NOMO-1 treated with DMSO at 0.1 percent for 48 hours (cell line): ENCODE data around the gene ITSN1.

Experiments used
- DNase-seq: peaks from one replicate; lab custom pipeline; 2025; ENCODE audit not compliant: unreplicated experiment; lab: John Stamatoyannopoulos, UW

The ITSN1 gene

DNA sequence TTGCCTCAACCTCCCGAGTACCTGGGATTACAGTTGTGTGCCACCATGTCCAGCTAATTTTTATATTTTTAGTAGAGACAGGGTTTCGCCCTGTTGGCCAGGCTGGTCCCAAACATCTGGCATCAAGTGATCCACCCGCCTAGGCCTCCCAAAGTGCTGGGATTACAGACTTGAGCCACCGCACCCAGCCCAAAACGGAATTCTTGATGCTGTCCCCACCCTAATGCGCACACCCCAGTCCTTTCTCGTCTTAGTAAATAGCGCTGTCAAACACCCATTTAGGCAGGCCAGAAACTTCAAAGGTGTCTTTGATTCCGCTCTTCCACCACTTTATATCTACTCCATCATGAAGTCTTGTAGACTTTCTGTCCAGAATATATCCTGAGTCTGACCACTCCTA, 35.1 kb downstream of the ITSN1 start:
- DNase-seq: no peak

DNA sequence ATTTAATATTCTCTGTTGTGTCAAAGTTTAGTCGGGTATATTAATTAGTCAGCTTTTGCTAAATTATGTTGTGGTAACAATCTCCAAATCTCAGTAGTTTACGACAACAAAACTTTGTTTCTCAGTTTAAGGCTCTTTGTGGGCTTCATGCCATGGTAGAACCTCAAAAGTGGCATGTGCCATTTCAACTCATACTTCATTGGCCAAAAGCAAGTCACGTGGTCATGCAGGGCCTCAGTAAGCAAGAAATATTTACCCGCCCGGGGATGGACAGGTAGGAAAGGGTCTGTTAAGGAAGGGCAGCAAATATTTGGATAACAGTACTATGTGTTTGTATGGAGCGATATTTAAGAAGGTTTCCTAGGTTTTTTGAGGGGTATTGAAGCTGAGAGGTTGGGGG, 38.6 kb downstream of the ITSN1 start:
- DNase-seq: no peak

DNA sequence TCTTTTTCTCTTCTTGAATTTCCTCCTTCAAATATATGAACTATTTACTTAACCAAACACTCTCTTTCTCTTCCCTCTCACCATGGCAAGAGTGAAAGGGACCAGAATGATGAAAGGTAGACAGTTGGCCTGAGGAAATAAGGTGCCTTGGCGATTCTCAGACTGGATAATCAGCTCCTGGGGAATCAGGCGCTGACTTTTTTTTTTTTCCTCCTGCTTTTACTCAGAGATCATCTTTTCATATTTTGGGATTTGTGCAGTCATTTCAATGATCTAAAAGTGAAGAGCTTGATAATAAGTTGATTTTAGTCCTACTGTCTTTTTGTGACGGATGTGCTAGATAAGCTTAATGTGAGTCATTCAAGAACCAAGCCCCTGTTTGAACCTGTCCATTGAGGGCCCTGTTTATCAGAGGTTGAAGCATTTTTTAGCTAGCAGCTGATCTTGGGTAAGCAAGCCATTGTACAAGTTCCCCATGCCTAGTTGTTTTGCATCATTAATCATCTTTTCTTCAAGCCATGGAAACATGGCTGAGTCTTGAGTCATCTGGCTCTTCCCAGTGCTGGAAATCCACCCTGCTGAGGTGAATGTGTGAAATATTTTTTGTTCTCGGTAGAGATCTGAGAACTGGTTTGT, 40.8 kb downstream of the ITSN1 start:
- no peak for DNase-seq

DNA sequence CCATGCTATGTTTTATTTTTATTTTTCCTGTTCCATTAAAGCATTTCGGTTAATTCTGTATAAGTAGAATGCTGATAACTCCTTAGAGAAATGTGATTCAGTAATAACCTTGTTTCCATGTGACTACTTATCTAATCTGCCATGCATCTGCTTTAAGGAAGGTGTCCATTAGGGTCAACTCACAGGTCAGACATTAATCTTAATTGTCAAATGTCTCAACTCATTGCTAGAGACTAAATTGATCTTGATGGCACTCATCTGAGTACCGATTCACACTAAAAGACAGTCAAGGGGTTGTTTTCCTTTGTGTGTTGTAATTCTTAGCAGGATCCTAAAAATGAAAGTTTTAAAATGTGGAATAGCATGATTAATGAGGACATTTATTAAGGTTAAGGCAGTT, 41.8 kb downstream of the ITSN1 start:
- DNase-seq: no peak

DNA sequence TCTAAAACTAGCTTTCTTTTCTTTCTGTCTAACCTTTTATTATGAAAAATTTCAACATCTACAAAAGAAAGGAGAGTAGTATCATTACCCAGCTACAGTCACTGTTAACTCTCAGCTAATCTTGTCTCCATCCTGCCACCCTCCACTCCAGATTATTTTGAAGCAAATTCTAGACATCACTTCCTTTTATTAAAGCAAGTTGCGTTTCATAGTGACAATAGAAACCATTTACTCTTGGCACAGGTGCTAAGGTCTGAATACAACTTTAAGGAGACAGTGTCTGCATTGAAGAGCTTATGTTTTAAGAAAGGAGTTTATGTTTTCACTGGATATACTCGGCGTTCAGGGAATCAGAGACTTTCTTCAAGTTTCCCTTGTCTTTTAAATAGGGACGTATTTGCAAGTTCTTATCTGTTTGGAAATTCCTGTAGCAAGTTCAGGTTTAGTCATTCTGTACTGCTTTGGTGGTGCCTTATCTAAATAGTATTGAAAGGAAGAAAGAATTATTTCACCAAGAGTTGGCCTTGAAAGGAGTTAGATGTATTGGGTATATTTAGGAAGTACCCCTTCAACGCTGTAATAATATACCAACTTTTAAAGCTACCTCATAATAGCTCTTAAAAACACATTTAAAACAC, 42.7 kb downstream of the ITSN1 start:
- no peak for DNase-seq

DNA sequence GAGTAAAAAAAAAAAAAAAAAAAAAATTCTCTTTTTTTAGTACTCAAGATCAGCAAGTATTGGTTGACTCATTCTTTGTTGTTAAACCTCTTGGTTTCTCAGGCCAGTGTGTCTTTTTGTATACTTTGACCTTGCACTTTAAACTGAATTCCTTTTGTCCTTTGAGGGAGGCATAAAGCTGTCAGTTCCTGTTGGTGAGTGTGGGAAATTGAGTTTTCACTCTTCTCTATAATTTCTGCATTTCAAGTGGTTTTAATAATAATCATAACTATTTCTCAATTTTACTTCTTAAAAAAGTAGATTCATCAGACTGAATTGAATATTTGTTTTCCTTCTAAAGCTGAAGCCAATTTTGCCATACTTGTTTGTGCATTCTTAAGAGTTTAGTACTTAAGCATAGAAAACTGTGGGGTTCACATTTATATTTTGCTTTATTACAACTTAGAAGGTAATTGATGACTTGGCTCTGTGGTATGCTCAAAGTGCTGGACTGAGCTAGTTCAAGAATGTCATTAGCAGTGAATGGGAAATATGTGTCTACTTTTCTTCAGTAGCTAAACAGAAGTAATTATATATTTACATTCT, 43.4 kb downstream of the ITSN1 start:
- no peak for DNase-seq

DNA sequence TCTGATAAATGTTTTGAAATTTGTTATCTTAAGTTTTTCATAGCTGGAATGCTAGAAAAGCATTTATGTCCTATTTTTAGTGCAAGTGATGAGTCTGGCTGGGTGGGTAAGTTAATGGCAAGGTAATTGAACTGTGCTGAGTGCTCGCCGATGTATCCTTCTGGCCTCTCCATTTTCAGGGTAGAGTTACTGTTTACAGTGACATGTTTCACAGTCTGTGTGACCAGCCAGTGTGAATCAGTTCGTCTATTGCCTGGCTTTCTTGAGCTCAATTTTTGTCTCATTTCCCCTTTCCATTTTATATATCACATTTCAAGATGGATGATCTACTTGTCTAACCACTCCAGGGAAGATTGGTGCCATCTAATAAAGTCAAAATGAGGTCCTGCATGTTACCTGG, 44.1 kb downstream of the ITSN1 start:
- no peak for DNase-seq

DNA sequence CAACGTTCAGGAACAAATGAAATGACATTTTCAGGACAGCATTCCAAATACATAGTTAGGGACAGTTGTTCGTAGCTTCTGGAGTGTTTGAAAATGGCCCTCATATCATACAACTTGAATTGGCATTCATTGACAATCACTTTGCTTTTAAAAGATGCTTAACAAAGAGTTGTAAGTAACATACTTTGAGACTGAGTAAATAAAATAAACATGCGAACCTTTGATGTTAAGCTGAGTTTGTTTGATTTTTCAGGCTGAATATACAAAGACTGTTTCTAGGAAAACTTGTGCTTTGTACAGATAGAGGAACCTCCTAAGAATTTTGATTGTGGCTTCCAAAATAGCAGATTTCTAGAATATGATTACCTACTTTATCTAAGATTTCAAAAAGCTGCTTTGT, 45.3 kb downstream of the ITSN1 start:
- DNase-seq: no peak

DNA sequence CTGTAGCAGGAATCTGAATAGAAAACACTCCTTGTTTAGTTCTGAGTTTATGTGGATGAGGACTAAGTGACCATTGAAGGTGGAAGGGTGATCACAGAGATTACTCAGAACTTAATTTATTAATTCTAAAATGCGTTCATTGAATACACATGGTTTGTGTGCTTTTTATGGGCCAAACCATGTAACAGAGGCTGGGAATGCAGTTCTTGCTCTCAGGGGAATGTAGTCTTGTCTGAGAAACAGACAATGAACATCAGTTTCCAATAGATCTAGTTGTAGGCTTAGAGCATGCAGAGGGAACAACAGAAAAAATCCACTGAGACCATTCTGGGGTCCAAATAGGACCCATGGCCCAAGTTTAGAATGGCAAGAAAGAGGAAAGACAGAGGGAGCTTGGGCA, 46.1 kb downstream of the ITSN1 start:
- no peak for DNase-seq

DNA sequence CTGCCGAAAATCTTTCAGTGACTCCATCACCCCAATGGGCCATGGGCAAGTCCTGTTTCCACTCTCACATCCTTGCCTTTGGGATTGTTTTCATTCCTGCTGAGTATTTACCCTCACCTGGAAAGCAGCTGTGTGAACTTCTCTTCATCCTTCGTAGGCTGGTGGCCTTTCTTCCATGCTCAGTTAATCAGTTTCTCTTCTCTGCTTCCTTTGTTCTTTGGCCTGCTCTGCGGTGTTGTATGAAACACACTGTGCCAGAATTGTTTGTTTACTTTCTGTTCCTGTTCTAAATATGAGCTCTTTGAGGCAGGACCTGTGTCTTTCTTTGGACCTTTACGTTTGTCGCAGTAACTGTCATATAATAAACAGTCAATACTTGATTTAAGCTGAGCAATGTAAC, 48.6 kb downstream of the ITSN1 start:
- DNase-seq: no peak

DNA sequence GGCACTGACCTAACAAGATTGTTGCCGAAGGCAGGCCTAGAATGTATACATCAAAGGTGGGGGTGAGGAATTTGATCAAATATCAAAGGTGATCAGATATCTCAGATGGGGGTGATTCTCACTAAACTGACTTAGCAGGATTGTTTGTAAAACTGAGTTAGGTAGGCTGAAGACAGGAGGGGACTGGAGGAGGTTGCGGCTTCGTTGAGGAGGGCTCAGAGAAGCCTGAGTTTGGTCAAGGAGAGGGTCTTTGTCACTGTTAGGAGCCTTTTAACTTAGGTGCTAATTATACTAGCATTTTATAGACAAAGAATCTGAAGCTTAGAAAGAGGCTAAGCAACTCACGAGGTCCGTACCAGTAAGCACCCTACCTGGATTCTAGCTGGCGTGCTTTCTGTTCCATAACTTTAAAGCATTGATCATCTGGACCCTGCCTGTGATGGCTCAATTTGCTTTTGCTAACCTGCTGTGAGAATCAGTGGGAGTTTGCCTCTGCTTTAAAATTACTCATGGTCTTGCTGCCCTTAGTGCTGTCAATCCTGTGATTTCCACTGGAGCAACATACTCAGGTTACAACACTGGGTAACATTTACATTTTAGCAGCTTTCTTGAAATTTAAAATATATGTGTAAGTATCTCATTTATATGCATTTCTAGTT, 49.8 kb downstream of the ITSN1 start:
- no peak for DNase-seq

DNA sequence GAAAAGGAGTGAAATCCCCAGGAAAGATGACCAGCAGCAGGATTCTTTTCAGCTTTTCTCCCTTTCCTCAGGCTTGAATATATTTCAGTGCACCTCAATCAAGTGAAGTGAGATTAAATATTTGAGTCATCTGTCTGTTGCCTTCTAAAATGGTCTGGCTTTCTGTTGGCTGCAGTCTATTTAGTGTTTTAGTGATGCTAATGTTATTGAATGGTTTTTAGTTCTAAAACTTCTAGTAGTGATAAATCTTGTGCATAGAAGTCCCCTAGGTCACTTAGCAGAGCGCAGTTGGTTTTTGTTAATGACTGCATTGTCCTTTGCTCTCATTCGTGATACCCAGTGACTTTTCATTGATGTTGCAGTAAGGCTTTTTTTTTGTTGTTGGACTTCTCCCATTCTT, 53.5 kb downstream of the ITSN1 start:
- no peak for DNase-seq

DNA sequence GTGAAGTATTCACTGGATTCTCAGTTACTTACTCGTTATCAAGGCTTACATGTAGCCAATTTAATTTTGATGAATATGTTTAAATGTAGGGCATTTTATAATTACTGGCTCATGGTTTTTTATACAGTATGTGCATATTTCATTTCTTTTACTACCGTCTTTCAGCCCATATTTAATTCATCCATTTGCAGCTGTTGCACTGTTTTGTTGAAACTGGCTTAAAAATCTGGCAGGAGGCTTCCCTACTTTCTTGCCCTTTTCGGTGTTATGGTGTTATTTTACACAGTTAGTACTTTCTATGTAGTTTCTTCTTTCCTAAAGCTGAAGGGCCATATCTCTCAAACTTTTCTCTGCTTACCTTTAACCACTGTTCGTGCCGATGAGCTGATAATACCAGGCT, 54.2 kb downstream of the ITSN1 start:
- no peak for DNase-seq

DNA sequence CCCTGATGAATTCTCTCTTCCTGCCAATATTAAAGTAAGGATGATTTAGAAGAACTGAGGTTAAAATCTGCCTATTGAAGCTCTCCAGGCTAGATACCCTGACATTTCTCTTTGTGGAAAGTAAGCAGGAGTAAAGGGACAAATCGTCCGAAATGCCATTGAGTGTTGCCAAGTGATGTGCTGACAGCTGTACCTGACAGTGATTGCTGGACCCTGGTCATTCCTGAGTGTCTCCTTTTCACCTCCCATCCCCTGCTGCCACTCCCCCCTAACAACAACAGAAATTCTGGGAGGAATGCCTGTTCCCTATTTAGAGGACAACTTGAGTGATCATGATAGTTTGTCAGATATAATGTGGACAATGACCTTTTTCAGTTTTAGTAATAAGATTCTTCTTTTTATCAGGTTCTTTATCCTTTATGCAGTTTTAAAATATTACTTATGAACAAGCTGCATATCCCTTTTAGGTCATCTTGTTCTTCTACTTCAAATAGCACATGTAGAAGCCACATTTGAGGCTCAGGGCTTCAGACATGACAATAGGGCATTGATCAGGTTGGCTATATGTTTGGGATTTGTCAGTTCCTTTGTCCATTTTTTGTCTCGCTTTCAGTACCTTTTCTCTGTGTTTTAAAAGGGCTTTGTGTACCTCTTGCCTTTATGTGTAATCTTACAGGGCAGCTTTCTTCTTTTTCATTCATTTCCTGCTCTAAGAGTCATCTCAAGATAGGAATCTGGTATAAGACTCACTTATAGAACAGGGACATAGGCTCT, 56.0 kb downstream of the ITSN1 start:
- DNase-seq: no peak

DNA sequence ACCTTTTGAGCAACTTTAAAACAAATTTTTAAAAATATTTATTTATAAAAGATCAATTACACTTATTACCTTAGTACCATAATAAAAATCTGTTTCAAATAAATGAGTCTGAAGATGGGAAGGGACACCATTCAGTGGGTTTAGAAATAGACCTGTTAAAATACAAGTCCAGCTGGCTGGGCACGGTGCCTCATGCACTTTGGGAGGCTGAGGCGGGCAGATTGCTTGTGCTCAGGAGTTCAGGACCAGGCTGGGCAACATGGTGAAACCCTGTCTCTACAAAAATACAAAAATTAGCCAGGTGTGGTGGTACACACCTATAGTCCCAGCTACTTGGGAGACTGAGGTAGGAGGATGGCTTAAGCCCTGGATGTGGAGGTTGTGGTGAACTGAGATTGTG, 57.0 kb downstream of the ITSN1 start:
- DNase-seq: no peak

DNA sequence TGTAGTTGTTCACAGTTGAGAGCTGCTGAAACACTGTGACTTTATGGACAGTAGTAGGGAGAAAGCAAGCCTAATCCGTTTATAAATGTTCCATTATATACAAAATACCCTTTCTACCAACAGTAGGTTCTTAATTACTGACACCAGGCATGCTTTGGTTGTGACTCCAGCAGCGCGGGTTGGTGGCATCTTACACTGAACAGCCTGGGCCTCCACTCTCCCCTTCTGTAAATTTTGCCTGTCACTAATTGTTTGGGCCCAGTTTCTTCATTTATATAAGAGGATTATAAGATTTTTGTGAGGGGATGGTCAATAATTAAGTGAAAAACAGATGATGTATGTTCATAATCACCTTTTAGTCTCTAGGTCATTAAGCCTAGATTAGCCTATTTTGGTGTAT, 58.2 kb downstream of the ITSN1 start:
- no peak for DNase-seq

DNA sequence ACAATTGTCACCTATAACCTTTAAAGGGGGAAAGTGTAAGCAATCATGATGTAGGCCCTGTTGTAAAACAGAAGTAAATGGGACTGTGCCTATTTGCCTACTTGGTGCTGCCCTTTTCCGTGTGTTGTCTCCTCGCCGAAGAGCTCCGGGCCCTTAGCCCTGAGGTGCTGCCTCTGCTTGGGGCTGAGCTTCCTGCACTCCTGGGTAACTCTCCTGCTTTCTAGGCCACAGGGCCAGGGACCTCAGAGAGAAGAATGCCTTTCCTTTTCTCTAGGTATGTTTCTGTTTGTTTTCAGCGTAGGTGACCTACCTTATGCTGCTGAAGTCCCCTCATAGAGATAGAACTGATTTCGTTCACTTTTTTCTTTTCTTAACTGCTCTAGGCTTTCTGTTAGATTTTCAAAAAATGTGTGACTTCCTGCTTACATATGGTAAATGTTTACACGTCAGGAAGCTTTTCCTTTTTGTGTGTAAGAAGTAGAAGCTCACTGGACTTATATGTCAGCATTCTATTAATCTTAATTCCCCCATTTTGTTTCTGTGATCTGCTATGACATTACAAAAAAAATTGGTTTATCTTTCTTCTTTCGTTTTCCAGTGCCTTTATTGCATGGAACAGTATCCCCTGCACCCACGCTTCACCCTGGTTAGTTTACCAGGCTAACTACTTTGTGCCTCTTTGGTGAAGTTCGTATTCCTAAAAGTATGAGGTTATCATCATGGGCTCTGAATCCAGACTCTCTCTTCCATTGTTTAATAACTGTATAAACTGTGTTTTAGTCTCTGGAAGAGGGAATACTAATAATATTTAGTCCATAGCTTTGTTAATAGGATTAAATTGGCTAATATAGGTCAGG, 61.7 kb downstream of the ITSN1 start:
- no peak for DNase-seq

DNA sequence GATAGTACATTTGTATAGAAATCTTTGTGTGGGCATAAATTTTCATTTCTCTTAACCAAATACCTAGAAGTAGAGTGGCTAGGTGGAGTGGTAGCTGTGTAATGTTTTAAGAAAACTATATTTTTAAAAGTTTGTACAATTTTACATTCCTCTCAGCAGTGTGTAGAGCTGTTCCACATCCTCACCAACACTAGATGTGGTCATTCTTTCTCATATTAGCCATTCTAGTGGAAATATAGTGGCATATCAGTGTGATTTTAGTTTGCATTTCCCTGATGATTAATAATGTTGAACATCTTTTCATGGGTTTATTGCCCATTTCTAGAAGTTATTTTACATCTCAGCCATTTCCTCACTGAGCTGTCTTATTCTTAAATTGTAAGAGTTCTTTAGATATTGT, 65.5 kb downstream of the ITSN1 start:
- DNase-seq: no peak

DNA sequence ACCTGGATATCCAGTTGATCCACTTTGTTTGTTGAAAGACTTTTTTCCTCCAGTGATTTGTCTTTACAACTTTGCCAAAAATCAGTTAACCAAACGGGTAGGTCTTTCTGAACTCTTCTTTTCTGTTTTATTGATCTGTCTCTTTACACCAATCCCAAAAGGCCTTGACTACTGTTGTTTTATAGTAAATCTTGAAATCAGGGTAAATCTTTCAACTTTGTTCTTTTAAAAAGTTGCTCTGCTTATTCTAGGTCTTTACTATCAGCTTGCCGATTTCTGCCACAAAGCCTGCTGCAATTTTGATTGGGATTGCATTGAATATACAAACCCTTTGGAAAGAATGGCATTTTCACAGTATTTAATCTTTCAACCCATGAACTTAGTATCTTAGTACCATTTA, 66.6 kb downstream of the ITSN1 start:
- no peak for DNase-seq

DNA sequence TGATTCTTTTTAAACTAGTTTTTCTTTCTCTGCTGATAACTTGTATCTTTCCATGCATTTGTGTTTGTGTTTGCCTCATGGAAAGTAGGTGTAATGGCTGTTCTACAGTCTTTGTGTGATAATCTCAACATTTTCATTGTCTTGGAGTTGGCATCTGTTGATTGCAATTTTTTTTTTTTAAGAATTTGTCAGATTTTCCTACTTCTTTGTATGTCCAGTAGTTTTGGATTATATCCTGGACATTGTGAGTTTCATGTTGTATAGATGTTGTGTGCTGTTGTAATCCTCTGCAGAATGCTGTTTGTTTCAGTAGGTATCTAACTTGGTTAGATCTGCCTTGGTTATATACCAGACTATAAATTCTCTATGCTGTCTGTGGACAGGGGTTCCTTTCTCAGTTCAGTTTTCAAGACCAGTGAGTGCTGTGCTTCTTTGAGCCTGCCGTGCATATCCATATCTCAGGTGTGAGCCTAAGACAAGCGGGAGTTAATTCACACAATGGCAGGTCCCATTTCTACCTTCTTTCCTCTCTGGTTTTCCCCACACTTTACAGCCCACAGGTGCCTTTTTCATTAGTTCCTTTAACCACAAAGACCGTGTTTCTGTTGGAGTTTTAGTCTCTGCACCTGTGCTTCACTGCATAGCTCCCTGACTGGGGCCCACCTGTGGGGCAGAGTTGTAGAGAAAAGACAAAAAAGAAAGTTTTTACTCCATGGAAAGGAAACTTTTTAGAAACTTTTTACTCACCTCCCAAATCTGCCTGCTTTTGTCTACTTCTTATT, 69.9 kb downstream of the ITSN1 start:
- DNase-seq: no peak
